Measurements from ENCODE around the gene TSSC4.

Gene TSSC4

GRCh38 chr11:2447951-2448650 lies 47.6 kb downstream of the TSSC4 start:
- DNase-seq (ENCODE audit: low read depth in 2 of 2), result no peak

DNA sequence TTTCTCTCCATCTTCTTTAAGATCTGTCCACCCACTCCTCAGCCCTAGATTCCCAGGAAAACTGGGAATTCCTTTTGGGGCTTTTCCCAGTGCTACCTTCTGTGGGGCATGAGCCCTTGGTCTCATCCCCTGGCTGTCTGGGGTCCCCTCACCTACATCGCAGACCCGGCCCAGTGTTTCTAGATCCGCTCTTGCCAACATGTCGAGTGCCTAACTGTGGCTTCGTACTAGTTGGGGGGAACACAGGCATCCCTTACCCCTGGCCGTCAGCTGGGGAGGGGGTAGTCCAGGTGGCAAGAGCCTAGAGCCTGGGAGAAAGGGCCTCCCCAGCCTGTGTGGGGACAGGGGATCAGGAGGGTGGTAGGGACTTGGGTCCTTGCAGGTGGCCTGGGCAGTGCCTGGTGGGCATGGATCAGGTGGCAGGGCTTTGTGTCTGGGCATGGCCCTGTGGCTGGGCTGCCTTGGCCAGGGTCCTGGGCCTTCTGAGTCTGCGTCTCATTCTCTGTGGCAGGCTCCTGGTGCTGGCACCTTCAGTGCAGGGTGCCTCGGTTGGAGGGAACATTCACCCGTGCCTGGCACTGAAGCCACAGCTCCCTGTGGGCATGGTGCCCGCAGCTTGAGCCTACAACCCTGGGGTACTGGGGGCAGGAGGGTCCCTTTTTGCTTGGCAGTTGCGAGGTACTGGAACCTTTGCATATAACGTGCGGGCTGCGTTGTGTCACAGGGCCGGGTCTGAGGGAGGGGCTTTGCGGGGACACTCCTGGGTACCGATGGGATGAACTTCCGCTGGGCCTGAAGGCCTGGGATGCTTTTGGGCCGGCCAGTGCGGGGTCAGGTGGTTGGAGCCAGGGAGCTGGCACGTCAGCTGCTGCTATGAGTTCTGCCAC lies 48.4 kb downstream of the TSSC4 start:
- no peak for DNase-seq (ENCODE audit: low read depth in 2 of 2)

DNA sequence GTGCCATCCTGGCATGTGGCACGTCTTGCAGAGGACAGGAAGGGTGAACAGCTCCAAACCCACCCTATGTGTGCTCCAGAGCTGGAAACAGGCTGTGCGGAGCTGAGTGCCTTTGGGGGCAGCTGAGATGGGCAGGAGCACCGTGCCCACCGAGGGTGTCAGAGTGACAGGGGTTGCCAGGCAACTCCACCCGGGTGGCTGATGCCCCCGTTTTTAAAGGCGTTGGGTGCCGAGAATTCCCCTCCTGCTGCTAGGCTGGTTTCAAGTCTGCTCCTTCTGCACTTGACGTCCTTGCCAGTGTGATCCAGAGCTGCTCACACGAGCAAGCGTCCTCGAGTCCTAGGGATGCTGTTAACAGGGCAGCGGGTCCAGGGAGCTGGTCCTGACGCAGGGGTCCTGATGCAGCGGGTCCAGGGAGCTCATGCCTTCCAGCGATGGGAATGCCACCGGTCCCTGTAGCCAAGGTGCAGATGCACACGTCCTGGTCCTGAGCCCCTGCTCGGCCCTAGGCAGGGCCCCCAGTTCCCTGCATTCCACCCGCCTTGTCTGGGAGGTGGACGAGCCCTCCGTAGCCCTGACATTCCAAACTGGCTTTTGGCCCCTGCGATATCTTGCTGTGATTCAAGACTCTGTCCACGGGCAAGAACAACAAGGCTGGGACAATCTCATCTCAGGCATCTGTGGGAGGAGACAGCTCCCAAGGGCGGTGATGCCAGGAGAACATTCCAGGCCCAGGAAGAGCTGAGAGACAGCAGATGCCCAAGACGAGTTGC lies 49.2 kb downstream of the TSSC4 start:
- no peak for DNase-seq (ENCODE audit: low read depth in 2 of 2)

- no peak for DNase-seq (ENCODE audit: low read depth in 2 of 2)
Measured at GRCh38 chr11:2450321-2451041, 49.9 kb downstream of the TSSC4 start.

DNA sequence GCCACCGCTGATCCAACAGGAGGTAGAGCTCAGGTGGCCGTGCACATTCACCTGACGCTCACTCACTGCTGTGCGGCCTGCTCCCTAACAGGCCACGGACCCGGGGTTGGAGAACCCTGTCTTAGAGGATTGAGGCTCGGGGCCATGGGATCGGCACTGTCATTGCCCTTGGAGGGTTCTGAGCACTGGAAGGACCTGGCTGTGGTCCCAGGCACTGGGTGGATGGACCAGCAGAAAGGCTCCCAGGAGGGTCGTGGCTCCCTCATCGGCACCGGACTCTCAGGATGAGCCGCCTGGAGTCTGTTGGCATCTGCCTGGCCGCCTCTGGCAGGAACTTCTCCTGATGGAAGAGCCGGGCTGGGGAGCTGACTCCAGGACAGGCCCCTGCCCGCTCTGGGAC lies 50.8 kb downstream of the TSSC4 start:
- DNase-seq (ENCODE audit: low read depth in 2 of 2), result no peak

DNA sequence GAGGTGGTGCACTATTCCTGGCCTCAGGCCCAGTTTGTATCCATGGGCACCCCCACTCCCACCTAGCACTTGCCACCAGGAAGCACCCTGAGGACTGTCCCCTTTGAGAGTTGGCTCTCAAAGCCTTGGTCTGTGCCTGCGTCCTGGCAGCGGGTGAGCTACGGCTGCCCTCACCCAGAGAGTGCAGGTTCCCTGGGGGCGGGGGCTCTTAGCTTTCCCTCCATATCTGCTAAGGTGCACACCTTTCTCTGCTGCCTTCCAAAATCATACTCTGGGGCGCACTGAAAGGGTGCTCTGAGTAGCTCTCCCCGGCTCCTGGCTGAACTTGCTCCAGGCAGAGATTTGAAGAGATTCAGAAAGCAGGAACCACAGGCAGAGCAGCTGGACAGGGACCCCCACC lies 51.4 kb downstream of the TSSC4 start:
- DNase-seq (ENCODE audit: low read depth in 2 of 2), result no peak

GRCh38 chr11:2452321-2453012 lies 51.9 kb downstream of the TSSC4 start:
- no peak for DNase-seq (ENCODE audit: low read depth in 2 of 2)

- DNase-seq (ENCODE audit: low read depth in 2 of 2), result no peak
Measured at GRCh38 chr11:2453436-2453835, 52.9 kb downstream of the TSSC4 start.

All from stimulated activated CD4-positive, alpha-beta T cell treated with anti-CD3 and anti-CD28 coated beads, Interleukin-1b, Interleukin-23, amount 100 ng/mL, for 1 hour (primary cell).